GM18498 (cell line): Measurements from ENCODE around the gene MAP3K6.

Source experiments
- ATAC-seq: cut with Tn5 transposase; IDR thresholded peaks from one replicate; pipeline ENCODE4 v1.9.1; 2021; ENCODE audit warnings: mild to moderate bottlenecking, moderate library complexity; ENCODE audit not compliant: unreplicated experiment

The MAP3K6 gene

GRCh38 chr1:27307874-27308598 is 58.7 kb downstream of the MAP3K6 start:
- no peak for ATAC-seq

GRCh38 chr1:27306892-27307761 is 59.6 kb downstream of the MAP3K6 start:
- no peak for ATAC-seq

- ATAC-seq, result no peak
These were observed 60.7 kb downstream of the MAP3K6 start for GRCh38 chr1:27306071-27306470.
